Loucy (cell line): ENCODE results near the gene TMEM38B.

Source experiments
- H2AFZ ChIP-seq: fragments of 200-600 bp; sonication (generic); 2 replicates; pipeline ENCODE4 v1.6.0; 2016; ENCODE audit warnings: antibody characterized with exemption, mild to moderate bottlenecking, low read length, moderate library complexity
- H3F3A ChIP-seq: fragments of 200-600 bp; 2 replicates; pipeline ENCODE4 v1.6.0; 2016; ENCODE audit warnings: antibody characterized with exemption, low read depth, mild to moderate bottlenecking
- H3K27me3 ChIP-seq: fragments of 200-600 bp; sonication (generic); 2 replicates; pipeline ENCODE4 v1.6.1; 2014; ENCODE audit warnings: low read length, mild to moderate bottlenecking; ENCODE audit not compliant: insufficient read depth, poor library complexity, severe bottlenecking
- H3K36me3 ChIP-seq: fragments of 200-600 bp; sonication (generic); 2 replicates; pipeline ENCODE4 v1.6.1; 2016; ENCODE audit warnings: low read length; ENCODE audit not compliant: insufficient read depth
- H3K4me1 ChIP-seq: fragments of 200-600 bp; sonication (generic); 2 replicates; pipeline ENCODE4 v1.5.1; 2014; ENCODE audit warnings: low read length, mild to moderate bottlenecking; ENCODE audit not compliant: insufficient read depth, poor library complexity, severe bottlenecking
- H3K4me2 ChIP-seq: fragments of 200-600 bp; sonication (generic); 2 replicates; pipeline ENCODE4 v1.6.0; 2014; ENCODE audit warnings: antibody characterized with exemption, low read length, low read depth, mild to moderate bottlenecking; ENCODE audit not compliant: poor library complexity, severe bottlenecking
- H3K4me3 ChIP-seq: fragments of 200-600 bp; sonication (generic); 2 replicates; pipeline ENCODE4 v1.5.1; 2014; ENCODE audit warnings: low read length, mild to moderate bottlenecking, mixed read lengths; ENCODE audit not compliant: poor library complexity, severe bottlenecking
- H3K79me2 ChIP-seq: fragments of 200-600 bp; sonication (generic); 2 replicates; pipeline ENCODE4 v1.6.1; 2014; ENCODE audit warnings: low read length; ENCODE audit not compliant: insufficient read depth
- H3K9ac ChIP-seq: fragments of 200-600 bp; sonication (generic); 2 replicates; pipeline ENCODE4 v1.6.0; 2014; ENCODE audit warnings: mild to moderate bottlenecking, low read depth, low read length, moderate library complexity; ENCODE audit not compliant: poor library complexity, severe bottlenecking
- H3K9me2 ChIP-seq: fragments of 200-600 bp; sonication (generic); replicated peaks from 2 replicates; pipeline ENCODE4 v1.6.1; 2016; ENCODE audit warnings: low read depth, low read length, mixed read lengths
- H3K9me3 ChIP-seq: fragments of 200-600 bp; sonication (generic); 2 replicates; pipeline ENCODE4 v1.6.1; 2014; ENCODE audit warnings: mild to moderate bottlenecking, antibody characterized with exemption, low read length, low read depth; ENCODE audit not compliant: insufficient read depth
- H4K20me1 ChIP-seq: fragments of 200-600 bp; sonication (generic); 2 replicates; pipeline ENCODE4 v1.6.0; 2014; ENCODE audit warnings: antibody characterized with exemption, low read length, mild to moderate bottlenecking; ENCODE audit not compliant: insufficient read depth, poor library complexity, severe bottlenecking
- CTCF ChIP-seq: fragments of 200-600 bp; sonication (generic); conservative IDR thresholded peaks from 2 replicates; pipeline ENCODE4 v1.5.1; 2014; ENCODE audit warnings: mild to moderate bottlenecking, antibody characterized with exemption, low read length
- EZH2phosphoT487 ChIP-seq: fragments of 200-600 bp; IDR thresholded peaks from 2 replicates; pipeline ENCODE4 v1.6.1; 2018; ENCODE audit warnings: antibody characterized with exemption, mild to moderate bottlenecking, moderate library complexity, borderline replicate concordance

The TMEM38B gene

GRCh38 chr9:105651806-105652205 lies 42.5 kb upstream of the TMEM38B start:
- no peaks in the 10 kb centered on the region for H3K9me3 ChIP-seq
- TF ChIP-seq EZH2phosphoT487 (no peak), CTCF (no peak)
- no peaks in the 10 kb centered on the region for H4K20me1 ChIP-seq
- no peak overlapping the region for H3K9ac ChIP-seq
- no peaks in the 10 kb centered on the region for H3K9me2 ChIP-seq
- H3F3A ChIP-seq = no peaks in the 10 kb centered on the region; the same call in 1 of the 2 replicates
- peaks cover 21% of the 10 kb centered on the region for H3K4me1 ChIP-seq
- no peaks in the 10 kb centered on the region for H3K27me3 ChIP-seq
- no peak overlapping the region for H3K4me2 ChIP-seq
- no peak overlapping the region for H2AFZ ChIP-seq
- H3K36me3 ChIP-seq = no peaks in the 10 kb centered on the region
- no peak overlapping the region for H3K4me3 ChIP-seq
- no peaks in the 10 kb centered on the region for H3K79me2 ChIP-seq

- Histone ChIP-seq H3K4me3 (no peak overlapping the region), H3K36me3 (no peaks in the 10 kb centered on the region), H3K79me2 (no peaks in the 10 kb centered on the region), H4K20me1 (no peaks in the 10 kb centered on the region), H3F3A (no peaks in the 10 kb centered on the region), H3K9ac (no peak overlapping the region), H3K4me1 (no peaks in the 10 kb centered on the region), H2AFZ (no peak overlapping the region), H3K9me3 (no peaks in the 10 kb centered on the region), H3K9me2 (no peaks in the 10 kb centered on the region), H3K27me3 (no peaks in the 10 kb centered on the region), H3K4me2 (no peak overlapping the region)
- no peak for TF ChIP-seq CTCF
- TF ChIP-seq EZH2phosphoT487 = no peak
Observed at GRCh38 chr9:105656131-105656921, 38.0 kb upstream of the TMEM38B start.

- Histone ChIP-seq H3K9me3 (no peaks in the 10 kb centered on the region), H3K27me3 (no peaks in the 10 kb centered on the region), H3K4me1 (no peaks in the 10 kb centered on the region), H4K20me1 (no peaks in the 10 kb centered on the region), H3K9me2 (no peaks in the 10 kb centered on the region), H3F3A (no peaks in the 10 kb centered on the region), H3K4me3 (no peak overlapping the region), H2AFZ (no peak overlapping the region), H3K79me2 (no peaks in the 10 kb centered on the region), H3K4me2 (no peak overlapping the region), H3K9ac (no peak overlapping the region), H3K36me3 (no peaks in the 10 kb centered on the region)
- TF ChIP-seq CTCF (no peak), EZH2phosphoT487 (no peak)
Observed at GRCh38 chr9:105658351-105658750, 36.0 kb upstream of the TMEM38B start.
